Measurements from ENCODE around the gene UBD. TPM values are rescaled to one million over a fixed set of nuclear protein-coding genes. Genes with fewer than 3 reads are reported as not detected.

Gene UBD
- total RNA-seq, 1 experiment from 2014 or later: not detected

DNA sequence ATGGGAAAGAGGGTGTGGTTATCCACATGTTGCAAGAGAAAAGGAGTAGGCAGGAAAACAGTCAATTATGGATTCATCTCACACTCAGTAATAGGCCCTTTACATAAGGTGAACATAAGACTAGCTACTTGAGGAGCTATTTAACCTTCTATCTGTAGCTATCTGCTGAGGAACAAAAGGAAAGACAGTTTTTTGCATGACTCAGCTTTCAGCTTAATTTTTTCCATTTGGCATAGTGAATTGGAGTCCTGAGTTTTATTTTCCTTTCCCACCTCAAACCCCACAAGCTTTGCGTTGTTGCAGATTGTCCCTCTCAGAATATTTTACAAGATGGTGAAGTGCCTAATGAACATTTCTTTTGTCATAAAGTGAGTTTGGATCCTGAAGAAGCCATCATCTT lies 32.4 kb downstream of the UBD start:
- no peaks in the 10 kb centered on the region for H3K9me2 ChIP-seq (ENCODE audit: insufficient read depth)
- no peaks in the 10 kb centered on the region for H3K36me3 ChIP-seq (ENCODE audit: low read depth)
- BruUV-seq (replicated peaks): no TSS peak
- no peaks in the 10 kb centered on the region for H3K4me1 ChIP-seq (replicated peaks; ENCODE audit: insufficient read depth)
- H3K79me2 ChIP-seq (ENCODE audit: low read depth): no peaks in the 10 kb centered on the region
- no peaks in the 10 kb centered on the region for H3K9me3 ChIP-seq (ENCODE audit: insufficient read depth, low read depth)
- no peak for DNase-seq
- no peaks in the 10 kb centered on the region for H4K20me1 ChIP-seq (ENCODE audit: insufficient read depth)
- ChIA-PET CTCF (no interaction called here), POLR2A (ENCODE audit: unreplicated experiment) (no interaction called here)
- no peak overlapping the region for H2AFZ ChIP-seq
- H3K4me3 ChIP-seq: no peak overlapping the region
- intact Hi-C loops (cut with micrococcal nuclease; ENCODE audit: unreplicated experiment): no loop called here
- TF ChIP-seq EZH2 (IDR thresholded peaks at IDR 0.05; ENCODE audit: low read depth): no peak
- TF ChIP-seq, protein P1, sequence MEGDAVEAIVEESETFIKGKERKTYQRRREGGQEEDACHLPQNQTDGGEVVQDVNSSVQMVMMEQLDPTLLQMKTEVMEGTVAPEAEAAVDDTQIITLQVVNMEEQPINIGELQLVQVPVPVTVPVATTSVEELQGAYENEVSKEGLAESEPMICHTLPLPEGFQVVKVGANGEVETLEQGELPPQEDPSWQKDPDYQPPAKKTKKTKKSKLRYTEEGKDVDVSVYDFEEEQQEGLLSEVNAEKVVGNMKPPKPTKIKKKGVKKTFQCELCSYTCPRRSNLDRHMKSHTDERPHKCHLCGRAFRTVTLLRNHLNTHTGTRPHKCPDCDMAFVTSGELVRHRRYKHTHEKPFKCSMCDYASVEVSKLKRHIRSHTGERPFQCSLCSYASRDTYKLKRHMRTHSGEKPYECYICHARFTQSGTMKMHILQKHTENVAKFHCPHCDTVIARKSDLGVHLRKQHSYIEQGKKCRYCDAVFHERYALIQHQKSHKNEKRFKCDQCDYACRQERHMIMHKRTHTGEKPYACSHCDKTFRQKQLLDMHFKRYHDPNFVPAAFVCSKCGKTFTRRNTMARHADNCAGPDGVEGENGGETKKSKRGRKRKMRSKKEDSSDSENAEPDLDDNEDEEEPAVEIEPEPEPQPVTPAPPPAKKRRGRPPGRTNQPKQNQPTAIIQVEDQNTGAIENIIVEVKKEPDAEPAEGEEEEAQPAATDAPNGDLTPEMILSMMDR (conservative IDR thresholded peaks at IDR 0.05): no peak
- H3K27ac ChIP-seq: no peak overlapping the region
- no peaks in the 10 kb centered on the region for H3F3A ChIP-seq (ENCODE audit: insufficient read depth, low read depth)
- H3K4me2 ChIP-seq: no peak overlapping the region
- no peaks in the 10 kb centered on the region for H3K27me3 ChIP-seq (ENCODE audit: insufficient read depth, low read depth)

DNA sequence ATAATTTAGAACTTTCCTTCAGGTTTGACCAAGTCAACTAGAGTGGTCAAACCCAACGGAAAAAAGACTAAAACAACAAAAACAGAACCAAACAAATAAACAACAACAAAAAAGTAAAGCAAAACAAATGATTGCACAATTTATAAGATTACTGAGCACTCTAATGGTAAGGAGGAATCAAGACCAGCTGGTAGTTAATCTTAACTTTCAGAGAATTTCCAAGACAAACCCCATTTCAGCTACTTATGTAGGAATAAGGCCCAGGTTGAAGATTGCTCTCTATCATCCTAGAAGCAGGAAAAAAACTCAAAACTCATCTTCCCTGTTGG lies 34.3 kb downstream of the UBD start:
- no peak overlapping the region for H3K27ac ChIP-seq
- ChIA-PET CTCF (no interaction called here), POLR2A (ENCODE audit: unreplicated experiment) (no interaction called here)
- no peak overlapping the region for H3K4me3 ChIP-seq
- no TSS peak for BruUV-seq (replicated peaks)
- H3K9me2 ChIP-seq (ENCODE audit: insufficient read depth): no peaks in the 10 kb centered on the region
- H3K4me1 ChIP-seq (replicated peaks; ENCODE audit: insufficient read depth): no peaks in the 10 kb centered on the region
- no peaks in the 10 kb centered on the region for H4K20me1 ChIP-seq (ENCODE audit: insufficient read depth)
- no peaks in the 10 kb centered on the region for H3F3A ChIP-seq (ENCODE audit: insufficient read depth, low read depth)
- H3K79me2 ChIP-seq (ENCODE audit: low read depth): no peaks in the 10 kb centered on the region
- TF ChIP-seq EZH2 (IDR thresholded peaks at IDR 0.05; ENCODE audit: low read depth): no peak
- no peaks in the 10 kb centered on the region for H3K36me3 ChIP-seq (ENCODE audit: low read depth)
- intact Hi-C loops (cut with micrococcal nuclease; ENCODE audit: unreplicated experiment): no loop called here
- no peaks in the 10 kb centered on the region for H3K9me3 ChIP-seq (ENCODE audit: insufficient read depth, low read depth)
- H3K4me2 ChIP-seq: no peak overlapping the region
- no peak overlapping the region for H2AFZ ChIP-seq
- H3K27me3 ChIP-seq (ENCODE audit: insufficient read depth, low read depth): no peaks in the 10 kb centered on the region
- DNase-seq: no peak

DNA sequence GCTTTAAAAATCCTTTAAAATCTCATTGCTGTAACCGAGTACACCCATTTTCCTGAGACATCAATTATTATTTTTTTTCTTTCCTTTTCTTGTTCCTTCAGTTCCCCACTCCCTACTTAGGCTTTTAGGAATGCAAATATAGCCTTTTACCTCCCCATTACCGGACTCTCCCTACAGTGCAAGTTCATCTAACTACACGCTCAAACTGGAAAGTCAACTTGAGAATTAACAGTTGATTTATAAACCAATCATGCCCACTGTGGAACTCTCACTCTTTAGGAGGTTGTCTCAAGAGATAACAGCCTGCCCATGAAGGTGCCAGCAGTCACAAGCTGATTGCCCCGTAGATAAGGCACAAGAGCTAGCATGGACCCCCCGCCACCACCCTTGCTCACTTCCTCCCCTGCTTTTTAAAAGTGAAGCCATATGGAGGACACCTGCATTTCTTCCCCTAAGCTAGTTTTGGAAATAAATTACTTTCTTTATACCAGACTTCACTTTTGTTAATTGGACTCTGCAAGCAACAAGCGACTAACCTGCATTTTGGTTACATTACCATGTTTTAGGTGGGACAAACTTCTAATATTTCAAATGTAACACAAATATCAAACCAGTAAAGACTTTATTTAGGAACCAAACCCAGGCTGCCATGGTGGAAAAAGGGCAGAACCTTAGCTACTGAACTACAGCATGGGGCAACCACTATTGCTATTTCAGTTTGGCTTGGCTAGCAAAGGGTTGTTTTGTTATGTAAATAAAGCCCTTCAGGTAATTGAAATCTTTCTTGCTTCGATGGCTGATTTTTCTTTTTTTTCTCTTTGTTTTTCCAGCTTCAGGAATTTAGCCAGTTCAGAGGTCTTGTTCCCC lies 34.9 kb downstream of the UBD start:
- H2AFZ ChIP-seq: no peak overlapping the region
- H3K9me2 ChIP-seq (ENCODE audit: insufficient read depth): no peaks in the 10 kb centered on the region
- ChIA-PET POLR2A (ENCODE audit: unreplicated experiment) (no interaction called here), CTCF (interaction anchor here (0.5 kb wide), 1 partner anchor 600 kb away, joined by 7 read pairs; no protein-coding TSS in a partner anchor)
- no peaks in the 10 kb centered on the region for H3F3A ChIP-seq (ENCODE audit: insufficient read depth, low read depth)
- no peaks in the 10 kb centered on the region for H4K20me1 ChIP-seq (ENCODE audit: insufficient read depth)
- no peaks in the 10 kb centered on the region for H3K9me3 ChIP-seq (ENCODE audit: insufficient read depth, low read depth)
- TF ChIP-seq EZH2 (IDR thresholded peaks at IDR 0.05; ENCODE audit: low read depth): no peak
- TF ChIP-seq, protein P1 (conservative IDR thresholded peaks at IDR 0.05): no peak
- H3K27me3 ChIP-seq (ENCODE audit: insufficient read depth, low read depth): no peaks in the 10 kb centered on the region
- intact Hi-C loops (cut with micrococcal nuclease; ENCODE audit: unreplicated experiment): no loop called here
- BruUV-seq (replicated peaks): no TSS peak
- H3K4me1 ChIP-seq (replicated peaks; ENCODE audit: insufficient read depth): no peaks in the 10 kb centered on the region
- no peak overlapping the region for H3K27ac ChIP-seq
- DNase-seq: no peak
- H3K36me3 ChIP-seq (ENCODE audit: low read depth): no peaks in the 10 kb centered on the region
- H3K79me2 ChIP-seq (ENCODE audit: low read depth): no peaks in the 10 kb centered on the region
- H3K4me2 ChIP-seq: no peak overlapping the region
- H3K4me3 ChIP-seq: no peak overlapping the region
